Neuronal stem cell (in vitro differentiated cells): ENCODE measurements around the gene OAS3.

ENCODE experiments used
- DNase-seq: peaks from one replicate; pipeline ENCODE4 v3.0.0-alpha.2; 2013; ENCODE audit warnings: low spot score
- H2AFZ ChIP-seq: one replicate; pipeline ENCODE4 v1.6.1; 2013; ENCODE audit warnings: mild to moderate bottlenecking, low read length, inconsistent platforms
- H2AK5ac ChIP-seq: 2 replicates; pipeline ENCODE4 v1.6.1; 2013; ENCODE audit warnings: low read depth, mild to moderate bottlenecking, inconsistent platforms, low read length, moderate library complexity, mixed read lengths
- H2BK120ac ChIP-seq: 2 replicates; pipeline ENCODE4 v1.6.1; 2013; ENCODE audit warnings: low read depth, mild to moderate bottlenecking, inconsistent platforms, low read length, moderate library complexity, mixed read lengths
- H2BK12ac ChIP-seq: one replicate; pipeline ENCODE4 v1.6.1; 2013; ENCODE audit warnings: low read length, inconsistent platforms
- H2BK15ac ChIP-seq: 2 replicates; pipeline ENCODE4 v1.6.1; 2013; ENCODE audit warnings: mild to moderate bottlenecking, low read length, inconsistent platforms, mixed read lengths
- H2BK5ac ChIP-seq: one replicate; pipeline ENCODE4 v1.6.1; 2013; ENCODE audit warnings: inconsistent platforms, mild to moderate bottlenecking, low read length, moderate library complexity
- H3K14ac ChIP-seq: one replicate; pipeline ENCODE4 v1.6.1; 2013; ENCODE audit warnings: low read length, inconsistent platforms
- H3K18ac ChIP-seq: 2 replicates; pipeline ENCODE4 v1.6.1; 2013; ENCODE audit warnings: low read length, inconsistent platforms
- H3K23ac ChIP-seq: 2 replicates; pipeline ENCODE4 v1.6.1; 2013; ENCODE audit warnings: low read depth, mild to moderate bottlenecking, mixed read lengths, low read length, inconsistent platforms; ENCODE audit not compliant: poor library complexity
- H3K27ac ChIP-seq: replicated peaks from 3 replicates; pipeline ENCODE4 v1.5.1; 2013; ENCODE audit warnings: low read length, inconsistent platforms
- H3K27me3 ChIP-seq, 3 experiments: 2 replicates each; pipeline ENCODE4 v1.6.1; 2013; ENCODE audit warnings: low read length in 3 of 3, mild to moderate bottlenecking in 2 of 3, inconsistent platforms in 1 of 3, low read depth in 1 of 3, mixed read lengths in 1 of 3, moderate library complexity in 1 of 3; ENCODE audit not compliant: control insufficient read depth in 3 of 3, insufficient read depth in 3 of 3
- H3K36me3 ChIP-seq, 2 donors: replicated peaks in 1 of 2; 2 replicates each; pipeline ENCODE4 v1.6.1; 2013; ENCODE audit warnings: low read length in 2 of 2; ENCODE audit not compliant: control insufficient read depth in 2 of 2, insufficient read depth in 2 of 2
- H3K4ac ChIP-seq: 2 replicates; pipeline ENCODE4 v1.6.1; 2013; ENCODE audit warnings: inconsistent platforms, mild to moderate bottlenecking, low read length, moderate library complexity
- H3K4me1 ChIP-seq, 2 donors: 1 replicate in 1 of 2; 2 replicates in 1 of 2; pipeline ENCODE4 v1.6.1; 2013; ENCODE audit warnings: low read length in 2 of 2, low read depth in 1 of 2; ENCODE audit not compliant: control insufficient read depth in 2 of 2, insufficient read depth in 1 of 2
- H3K4me2 ChIP-seq: one replicate; pipeline ENCODE4 v1.6.1; 2013; ENCODE audit warnings: mild to moderate bottlenecking, low read length, inconsistent platforms; ENCODE audit not compliant: insufficient read depth, poor library complexity, severe bottlenecking
- H3K4me3 ChIP-seq, 2 donors: 2 replicates each; pipeline ENCODE4 v1.5.1; 2013; ENCODE audit warnings: low read length in 2 of 2, mild to moderate bottlenecking in 2 of 2, inconsistent platforms in 1 of 2, moderate library complexity in 1 of 2
- H3K79me1 ChIP-seq: one replicate; pipeline ENCODE4 v1.6.1; 2013; ENCODE audit warnings: low read depth, mild to moderate bottlenecking, inconsistent platforms, low read length, moderate library complexity
- H3K9ac ChIP-seq: one replicate; pipeline ENCODE4 v1.6.1; 2013; ENCODE audit warnings: mild to moderate bottlenecking, low read depth, low read length, inconsistent platforms; ENCODE audit not compliant: poor library complexity
- H3K9me3 ChIP-seq, 2 donors: replicated peaks in 1 of 2; 2 replicates each; pipeline versions ENCODE3 to v1.6.1; 2013; ENCODE audit warnings: low read length in 2 of 2, mild to moderate bottlenecking in 2 of 2, inconsistent platforms in 1 of 2, low read depth in 1 of 2, mixed read lengths in 1 of 2, moderate library complexity in 1 of 2; ENCODE audit not compliant: control insufficient read depth in 2 of 2, insufficient read depth in 1 of 2
- H4K8ac ChIP-seq: one replicate; pipeline ENCODE4 v1.6.1; 2013; ENCODE audit warnings: low read depth, mild to moderate bottlenecking, inconsistent platforms, low read length, moderate library complexity
- H4K91ac ChIP-seq: one replicate; pipeline ENCODE4 v1.6.1; 2013; ENCODE audit warnings: low read length, low read depth, mild to moderate bottlenecking, inconsistent platforms; ENCODE audit not compliant: poor library complexity
- WGBS, 2 donors: extraction: QIAGEN DNeasy Blood & Tissue Kit; methylation state at CpG; one replicate each; pipeline ENCODE4 v1.1.7; 2013; ENCODE audit warnings: missing lambda C conversion rate in 2 of 2, mixed read lengths in 1 of 2; ENCODE audit not compliant: insufficient read length in 2 of 2, insufficient replicate concordance in 1 of 2; ENCODE audit errors: extremely low coverage in 2 of 2; 5-methylcytosine and 5-hydroxymethylcytosine counted together

OAS3 gene

GRCh38 chr12:113000433-113000832 is 62.2 kb downstream of the OAS3 start:
- peak overlapping the region; percentile 49 for H4K8ac ChIP-seq
- peaks cover 3% of the 10 kb centered on the region for H3K79me1 ChIP-seq
- peaks cover 0 to 9% (median 2%) of the 10 kb centered on the region in 3 experiments for H3K27me3 ChIP-seq
- no peak overlapping the region for H2AK5ac ChIP-seq
- peaks cover 0 to 7% of the 10 kb centered on the region in 2 donors for H3K9me3 ChIP-seq
- peak overlapping the region; percentile 88 for H3K9ac ChIP-seq
- H3K36me3 ChIP-seq = peaks cover 0 to 2% of the 10 kb centered on the region in 2 donors
- no peak overlapping the region for H3K4me2 ChIP-seq
- no peak overlapping the region for H3K27ac ChIP-seq
- WGBS, 2 donors = no CpG with 5 or more reads among the region's 6 CpGs
- H4K91ac ChIP-seq = peak overlapping the region; percentile 31
- DNase-seq = no peak
- H2AFZ ChIP-seq = no peak overlapping the region
- H3K23ac ChIP-seq = peak overlapping the region; percentile 86
- no peak overlapping the region for H2BK5ac ChIP-seq
- H3K14ac ChIP-seq = peak overlapping the region; percentile 76
- H3K4ac ChIP-seq = no peak overlapping the region
- no peak overlapping the region for H3K18ac ChIP-seq
- peak overlapping the region in 1 of 2 donors; percentile 70 for H3K4me3 ChIP-seq
- peaks cover 0 to 2% of the 10 kb centered on the region in 2 donors for H3K4me1 ChIP-seq
- H2BK120ac ChIP-seq = no peak overlapping the region
- H2BK15ac ChIP-seq = no peak overlapping the region
- H2BK12ac ChIP-seq = no peak overlapping the region

DNA sequence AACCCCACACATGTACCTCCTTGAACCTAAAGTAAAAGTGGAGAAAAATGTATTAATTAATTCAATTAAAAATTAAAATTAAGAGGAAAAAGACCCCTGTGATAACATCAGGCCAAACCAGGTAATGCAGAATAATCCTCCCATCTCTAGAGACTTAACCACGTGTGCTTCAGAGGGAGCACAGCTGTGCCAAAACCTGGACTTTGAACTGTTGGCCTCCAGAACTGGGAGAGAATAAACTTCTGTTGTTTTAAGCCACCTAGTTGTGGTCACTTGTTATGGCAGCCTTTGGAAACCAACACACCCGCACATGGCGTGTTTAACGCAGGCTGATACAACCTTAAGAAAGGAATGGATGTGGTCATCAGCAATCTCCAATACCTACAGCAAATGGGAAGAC is 63.9 kb downstream of the OAS3 start:
- Histone ChIP-seq H3K18ac (no peak overlapping the region), H3K4me1 (peaks cover 0 to 2% of the 10 kb centered on the region in 2 donors), H2BK12ac (no peak overlapping the region), H2BK15ac (no peak overlapping the region), H3K27me3 (peaks cover 0 to 9% (median 2%) of the 10 kb centered on the region in 3 experiments), H3K27ac (no peak overlapping the region), H3K4ac (no peak overlapping the region), H3K23ac (no peak overlapping the region), H4K91ac (no peak overlapping the region), H2BK120ac (no peak overlapping the region), H3K9ac (no peak overlapping the region), H3K4me2 (no peak overlapping the region), H2AK5ac (no peak overlapping the region), H2BK5ac (no peak overlapping the region), H2AFZ (no peak overlapping the region), H3K36me3 (peaks cover 0 to 2% of the 10 kb centered on the region in 2 donors), H3K79me1 (peaks cover 3% of the 10 kb centered on the region), H3K4me3 (no peak overlapping the region), H4K8ac (no peak overlapping the region), H3K14ac (no peak overlapping the region), H3K9me3 (peaks cover 0 to 7% of the 10 kb centered on the region in 2 donors)
- DNase-seq = no peak
- no CpG with 5 or more reads among the region's 4 CpGs for WGBS, 2 donors

- Histone ChIP-seq H3K14ac (no peak overlapping the region), H2BK15ac (no peak overlapping the region), H2AFZ (no peak overlapping the region), H3K36me3 (peaks cover 0 to 2% of the 10 kb centered on the region in 2 donors), H4K91ac (no peak overlapping the region), H2BK5ac (no peak overlapping the region), H3K9ac (no peak overlapping the region), H3K27ac (no peak overlapping the region), H3K79me1 (peaks cover under 1% of the 10 kb centered on the region), H3K4ac (no peak overlapping the region), H4K8ac (no peak overlapping the region), H3K4me1 (peaks cover 0 to 2% of the 10 kb centered on the region in 2 donors), H3K23ac (no peak overlapping the region), H2BK120ac (no peak overlapping the region), H3K9me3 (peaks cover 0 to 4% of the 10 kb centered on the region in 2 donors), H3K4me3 (no peak overlapping the region), H3K27me3 (peaks cover 0 to 7% (median 2%) of the 10 kb centered on the region in 3 experiments), H3K18ac (no peak overlapping the region), H2AK5ac (no peak overlapping the region), H3K4me2 (no peak overlapping the region), H2BK12ac (no peak overlapping the region)
- DNase-seq = no peak
- no CpG with 5 or more reads among the region's 5 CpGs for WGBS, 2 donors
These were observed 64.4 kb downstream of the OAS3 start for GRCh38 chr12:113002676-113003075.

- Histone ChIP-seq H3K4ac (no peak overlapping the region), H3K4me1 (peaks cover 0 to 2% of the 10 kb centered on the region in 2 donors), H2BK5ac (no peak overlapping the region), H3K23ac (no peak overlapping the region), H2AK5ac (no peak overlapping the region), H3K27ac (no peak overlapping the region), H2BK120ac (no peak overlapping the region), H2BK15ac (no peak overlapping the region), H3K27me3 (peaks cover 0 to 6% (median 2%) of the 10 kb centered on the region in 3 experiments), H3K4me3 (no peak overlapping the region), H4K8ac (no peak overlapping the region), H3K14ac (no peak overlapping the region), H2AFZ (no peak overlapping the region), H3K79me1 (no peaks in the 10 kb centered on the region), H3K9ac (no peak overlapping the region), H3K18ac (no peak overlapping the region), H2BK12ac (no peak overlapping the region), H3K9me3 (peaks cover 0 to 4% of the 10 kb centered on the region in 2 donors), H3K4me2 (no peak overlapping the region), H4K91ac (no peak overlapping the region), H3K36me3 (peaks cover 0 to 2% of the 10 kb centered on the region in 2 donors)
- no peak for DNase-seq
- WGBS, 2 donors = no CpG with 5 or more reads among the region's 9 CpGs
These were observed 65.4 kb downstream of the OAS3 start for GRCh38 chr12:113003636-113004035.
